GM10266 (cell line): Measurements from ENCODE around the gene STAG1.

Source experiments
- DNase-seq: peaks from one replicate; pipeline ENCODE4 v3.0.0; 2012; ENCODE audit errors: extremely low spot score
- CTCF ChIP-seq: IDR thresholded peaks from 2 replicates; pipeline ENCODE4 v1.5.1; 2012; ENCODE audit warnings: mild to moderate bottlenecking, low read depth; ENCODE audit not compliant: control insufficient read depth, insufficient read depth; ENCODE audit errors: missing control alignments

STAG1 gene

GRCh38 chr3:136300444-136300843 is 451.7 kb downstream of the STAG1 start:
- DNase-seq, result no peak
- TF ChIP-seq CTCF, result no peak

- TF ChIP-seq CTCF, result no peak
- no peak for DNase-seq
These were observed 454.4 kb downstream of the STAG1 start for GRCh38 chr3:136297826-136298225.

- DNase-seq, result no peak
- TF ChIP-seq CTCF, result no peak
These were observed 455.2 kb downstream of the STAG1 start for GRCh38 chr3:136296960-136297359.

GRCh38 chr3:136294176-136294575 is 458.0 kb downstream of the STAG1 start:
- no peak for DNase-seq
- no peak for TF ChIP-seq CTCF

GRCh38 chr3:136293279-136293678 is 458.9 kb downstream of the STAG1 start:
- TF ChIP-seq CTCF, result no peak
- DNase-seq, result no peak

GRCh38 chr3:136292500-136292899 is 459.7 kb downstream of the STAG1 start:
- TF ChIP-seq CTCF, result no peak
- DNase-seq, result no peak

GRCh38 chr3:136291302-136291701 is 460.9 kb downstream of the STAG1 start:
- DNase-seq, result no peak
- no peak for TF ChIP-seq CTCF
